GM12801 (cell line): ENCODE measurements around the gene TSPAN9.

ENCODE experiments used
- CTCF ChIP-seq: IDR thresholded peaks from one replicate; pipeline ENCODE4 v1.5.1; 2011; ENCODE audit warnings: control low read depth; ENCODE audit not compliant: insufficient read length; ENCODE audit errors: extremely low read depth

The TSPAN9 gene

GRCh38 chr12:3233797-3234196 is 156.6 kb downstream of the TSPAN9 start:
- TF ChIP-seq CTCF, result no peak

GRCh38 chr12:3236345-3237187 is 159.4 kb downstream of the TSPAN9 start:
- no peak for TF ChIP-seq CTCF

GRCh38 chr12:3238196-3238595 is 161.0 kb downstream of the TSPAN9 start:
- no peak for TF ChIP-seq CTCF

GRCh38 chr12:3241621-3242020 is 164.4 kb downstream of the TSPAN9 start:
- no peak for TF ChIP-seq CTCF

GRCh38 chr12:3242199-3242863 is 165.2 kb downstream of the TSPAN9 start:
- no peak for TF ChIP-seq CTCF

GRCh38 chr12:3243376-3244084 is 166.4 kb downstream of the TSPAN9 start:
- no peak for TF ChIP-seq CTCF

- no peak for TF ChIP-seq CTCF
Measured at GRCh38 chr12:3244219-3244750, 167.1 kb downstream of the TSPAN9 start.
